GM13976 (cell line): Measurements from ENCODE around the gene FAM78A.
"Not testable (repeated sequence)": the region's sequence is repeated elsewhere in the genome, so short reads cannot be mapped to it uniquely, and the experiment has no call there.

ENCODE experiments used
- DNase-seq: peaks from one replicate; pipeline ENCODE4 v3.0.0; 2012; ENCODE audit warnings: low spot score
- in situ Hi-C: fragments of 300-500 bp; cut with MboI; formaldehyde crosslinking; loops from one replicate; pipeline ENCODE4 v1.12.0; 2022; ENCODE audit warnings: low sequenced_read_pairs, mixed read lengths, inconsistent platforms; ENCODE audit not compliant: unreplicated experiment
- TF ChIP-seq, protein P1 (sequence below): IDR thresholded peaks from 2 replicates; pipeline ENCODE4 v1.5.1; 2012; ENCODE audit warnings: borderline replicate concordance, mild to moderate bottlenecking; ENCODE audit not compliant: insufficient read depth; ENCODE audit errors: extremely low read depth, missing control alignments, control extremely low read depth

FAM78A gene

DNA sequence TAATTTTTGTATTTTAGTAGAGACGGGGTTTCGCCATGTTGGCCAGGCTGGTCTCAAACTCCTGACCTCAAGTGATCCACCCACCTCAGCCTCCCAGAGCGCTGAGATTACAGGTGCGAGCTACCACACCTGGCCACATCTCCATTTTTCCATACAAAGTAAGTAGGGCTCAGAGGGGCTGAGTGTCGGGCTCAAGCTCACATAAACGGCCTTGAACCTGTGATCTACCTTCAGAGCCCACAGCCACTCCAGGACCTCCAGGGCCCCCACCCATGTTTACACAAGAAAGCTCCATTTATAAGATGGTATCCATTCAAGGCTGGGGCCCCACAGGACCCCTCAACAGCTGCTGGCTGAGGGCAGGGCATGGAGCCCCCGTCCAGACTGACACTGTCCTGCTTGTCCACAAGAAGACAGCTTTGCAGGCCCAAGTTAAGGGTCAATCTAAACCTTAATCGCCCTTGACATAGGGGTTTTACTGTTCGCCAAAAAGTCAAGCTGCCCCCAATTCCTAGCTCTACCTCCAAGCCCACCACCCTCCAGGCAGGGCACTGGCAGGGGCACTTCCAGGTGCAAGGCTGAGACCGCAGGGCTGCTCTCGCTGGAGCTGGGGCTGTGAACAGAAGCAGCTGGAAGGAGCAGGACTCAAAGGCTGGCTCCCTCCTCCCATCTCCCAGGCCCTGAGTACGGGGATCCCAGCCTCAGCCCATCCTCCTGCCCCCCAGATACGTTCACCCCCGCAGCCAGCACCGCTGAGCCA is 18.9 kb downstream of the FAM78A start:
- no peak for DNase-seq
- in situ Hi-C loops, result no loop called here

DNA sequence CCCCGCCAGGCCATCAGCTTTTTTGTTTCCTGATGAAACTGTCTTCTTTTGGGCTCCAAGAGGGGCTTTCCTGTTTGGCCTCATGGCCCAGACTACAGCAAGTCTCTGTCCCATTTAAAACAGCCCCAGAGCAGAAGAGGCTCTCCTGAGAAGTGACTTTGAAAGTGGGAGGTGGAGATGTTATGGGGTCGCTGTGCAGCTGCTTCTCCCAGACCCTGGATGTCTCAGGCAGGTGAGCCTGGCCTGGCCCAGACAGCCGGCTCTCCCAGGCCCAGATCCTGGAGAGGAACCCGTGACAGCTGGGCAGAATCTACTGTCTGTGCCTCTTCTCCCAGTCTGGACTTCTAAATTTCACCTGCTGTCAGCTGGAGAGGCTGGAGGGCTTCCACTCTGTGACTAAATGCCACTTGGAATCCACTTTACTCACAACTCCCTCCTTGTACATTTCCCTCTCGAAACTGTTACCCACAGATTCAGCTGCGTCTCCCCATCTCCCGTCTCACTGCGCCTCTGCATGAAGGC is 20.6 kb downstream of the FAM78A start:
- in situ Hi-C loops, result no loop called here
- TF ChIP-seq, protein P1, sequence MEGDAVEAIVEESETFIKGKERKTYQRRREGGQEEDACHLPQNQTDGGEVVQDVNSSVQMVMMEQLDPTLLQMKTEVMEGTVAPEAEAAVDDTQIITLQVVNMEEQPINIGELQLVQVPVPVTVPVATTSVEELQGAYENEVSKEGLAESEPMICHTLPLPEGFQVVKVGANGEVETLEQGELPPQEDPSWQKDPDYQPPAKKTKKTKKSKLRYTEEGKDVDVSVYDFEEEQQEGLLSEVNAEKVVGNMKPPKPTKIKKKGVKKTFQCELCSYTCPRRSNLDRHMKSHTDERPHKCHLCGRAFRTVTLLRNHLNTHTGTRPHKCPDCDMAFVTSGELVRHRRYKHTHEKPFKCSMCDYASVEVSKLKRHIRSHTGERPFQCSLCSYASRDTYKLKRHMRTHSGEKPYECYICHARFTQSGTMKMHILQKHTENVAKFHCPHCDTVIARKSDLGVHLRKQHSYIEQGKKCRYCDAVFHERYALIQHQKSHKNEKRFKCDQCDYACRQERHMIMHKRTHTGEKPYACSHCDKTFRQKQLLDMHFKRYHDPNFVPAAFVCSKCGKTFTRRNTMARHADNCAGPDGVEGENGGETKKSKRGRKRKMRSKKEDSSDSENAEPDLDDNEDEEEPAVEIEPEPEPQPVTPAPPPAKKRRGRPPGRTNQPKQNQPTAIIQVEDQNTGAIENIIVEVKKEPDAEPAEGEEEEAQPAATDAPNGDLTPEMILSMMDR, result no peak
- no peak for DNase-seq

More for the DNA sequence above, 18.9 kb downstream of the FAM78A start:
- TF ChIP-seq, protein P1, result no peak

DNA sequence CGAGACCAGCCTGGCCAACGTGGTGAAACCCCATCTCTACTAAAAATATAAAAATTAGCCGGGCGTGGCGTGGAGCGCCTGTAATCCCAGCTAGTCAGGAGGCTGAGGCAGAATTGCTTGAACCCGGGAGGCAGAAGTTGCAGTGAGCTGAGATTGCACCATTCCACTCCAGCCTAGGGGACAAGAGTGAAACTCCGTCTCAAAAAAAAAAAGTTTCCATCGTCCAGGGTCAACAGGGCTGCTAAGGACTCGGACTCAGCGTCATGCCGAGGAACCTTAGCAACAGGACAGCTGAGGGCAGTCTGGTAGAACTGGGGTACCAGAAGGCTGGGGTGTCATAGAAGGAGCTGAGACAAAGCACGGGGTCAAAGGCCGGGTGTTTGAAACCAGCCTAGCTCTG is 21.7 kb downstream of the FAM78A start:
- TF ChIP-seq, protein P1, result no peak
- in situ Hi-C loops, result no loop called here
- DNase-seq, result no peak

DNA sequence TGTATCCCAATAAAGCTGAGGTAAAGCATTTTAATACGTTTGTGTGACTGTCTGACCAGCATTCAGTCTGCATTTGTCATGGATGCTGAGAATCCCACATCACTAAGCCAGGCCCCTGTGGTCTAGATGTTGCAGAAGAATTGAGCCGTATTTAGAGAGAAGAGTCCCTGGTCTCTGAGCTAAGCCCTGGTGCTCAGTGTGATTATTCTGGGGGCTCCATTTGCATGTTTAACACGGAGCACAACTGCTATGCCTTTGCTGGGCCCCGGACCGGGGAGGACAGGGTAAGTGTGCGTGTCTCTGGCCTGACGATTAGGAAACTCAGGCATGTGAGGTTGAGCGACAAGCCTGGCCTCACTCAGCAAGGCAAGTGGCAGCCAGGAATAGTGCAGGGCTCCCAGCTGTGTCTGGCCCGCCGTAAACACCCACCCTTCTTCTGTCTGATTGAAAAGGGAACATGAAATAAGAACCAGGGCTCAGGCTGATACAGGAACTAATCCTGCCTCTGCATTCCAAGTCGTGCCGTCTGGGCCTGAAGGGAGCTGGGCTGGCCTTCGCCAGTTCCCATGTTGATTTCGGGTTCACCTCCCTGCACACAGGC is 22.3 kb downstream of the FAM78A start:
- DNase-seq, result no peak
- in situ Hi-C loops, result no loop called here
- TF ChIP-seq, protein P1, result no peak

DNA sequence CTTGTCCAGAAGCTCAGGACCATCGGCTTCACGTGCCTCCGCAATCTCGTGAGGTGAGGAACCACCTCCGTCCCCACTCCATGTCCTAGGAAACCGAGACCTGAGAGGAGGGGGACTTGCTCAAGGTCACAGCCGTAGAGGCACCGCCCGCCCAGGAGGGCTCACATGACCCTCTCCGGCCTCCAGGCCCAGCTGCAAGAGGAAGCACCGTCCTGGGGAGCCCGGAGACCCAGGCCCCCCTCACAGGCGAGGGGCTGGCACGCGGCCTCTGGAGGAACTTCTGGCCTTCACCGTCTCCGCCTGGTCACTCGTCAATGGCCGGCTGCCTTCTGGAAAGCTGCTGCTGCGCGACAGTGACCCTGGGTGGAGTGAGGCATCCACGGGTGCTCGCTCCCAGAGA is 24.2 kb downstream of the FAM78A start:
- in situ Hi-C loops, result no loop called here
- TF ChIP-seq, protein P1, result no peak

DNA sequence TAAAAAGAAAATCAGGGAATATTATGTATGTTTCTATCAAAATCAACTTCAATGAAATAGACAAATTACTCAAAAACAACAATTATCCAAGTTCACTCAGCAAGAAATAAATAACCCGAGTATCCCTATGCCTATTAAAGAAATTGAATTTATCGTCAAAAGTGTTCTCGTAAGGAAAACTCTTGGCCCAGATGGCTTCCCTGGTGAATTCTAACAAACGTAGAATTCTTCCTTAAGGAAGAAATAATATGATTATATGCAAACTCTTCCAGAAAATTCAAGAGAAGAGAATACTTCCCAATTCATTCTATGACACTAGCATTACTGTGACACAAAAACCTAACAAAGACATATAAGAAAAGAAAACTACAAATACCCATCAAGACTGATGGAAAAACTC is 29.7 kb downstream of the FAM78A start:
- TF ChIP-seq, protein P1, result no peak
- no peak for DNase-seq
- in situ Hi-C loops, result no loop called here

More for the DNA sequence above, 24.2 kb downstream of the FAM78A start:
- no peak for DNase-seq

DNA sequence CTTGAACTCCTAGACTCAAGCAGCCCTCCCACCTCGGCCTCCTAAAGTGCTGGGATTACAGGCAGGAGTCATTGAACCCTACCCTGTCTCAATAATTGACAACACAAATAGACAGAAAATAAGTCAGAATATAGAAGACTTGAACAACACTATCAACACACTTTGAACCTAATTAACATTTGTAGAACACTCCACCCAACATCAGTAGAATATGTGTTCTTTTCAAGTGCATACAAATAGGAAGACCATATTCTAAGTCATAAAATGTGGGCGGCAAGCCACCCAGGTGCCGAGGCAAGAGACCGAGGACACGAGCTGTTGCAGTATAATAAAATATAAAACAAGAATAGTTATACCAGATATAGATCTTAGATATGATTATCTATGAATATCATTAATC is 32.0 kb downstream of the FAM78A start:
- in situ Hi-C loops, DNase-seq: not testable (repeated sequence)
